IPS-20b (cell line): Measurements from ENCODE around the gene XKR7.
"Not testable (repeated sequence)": the region's sequence is repeated elsewhere in the genome, so short reads cannot be mapped to it uniquely, and the experiment has no call there.

Source experiments
- H3K27ac ChIP-seq: one replicate; pipeline ENCODE4 v1.5.1; 2013; ENCODE audit warnings: low read length
- H3K27me3 ChIP-seq: 2 replicates; pipeline ENCODE4 v1.6.1; 2013; ENCODE audit warnings: mild to moderate bottlenecking, low read length, inconsistent platforms; ENCODE audit not compliant: insufficient read depth
- H3K36me3 ChIP-seq: 2 replicates; pipeline ENCODE4 v1.6.1; 2013; ENCODE audit warnings: low read depth, mild to moderate bottlenecking, inconsistent platforms, low read length, moderate library complexity; ENCODE audit not compliant: insufficient read depth
- H3K4me1 ChIP-seq: 2 replicates; pipeline ENCODE4 v1.6.1; 2013; ENCODE audit warnings: mild to moderate bottlenecking, control low read depth, inconsistent platforms, low read length, moderate library complexity; ENCODE audit not compliant: insufficient read depth
- H3K4me3 ChIP-seq: 2 replicates; pipeline ENCODE4 v1.5.1; 2013; ENCODE audit warnings: mild to moderate bottlenecking, low read length, inconsistent platforms
- H3K9ac ChIP-seq: 2 replicates; pipeline ENCODE4 v1.6.1; 2013; ENCODE audit warnings: low read depth, mild to moderate bottlenecking, inconsistent platforms, low read length, moderate library complexity
- H3K9me3 ChIP-seq: 2 replicates; pipeline ENCODE4 v1.6.1; 2013; ENCODE audit warnings: mild to moderate bottlenecking, low read depth, low read length, inconsistent platforms; ENCODE audit not compliant: insufficient read depth

Gene XKR7, protein sequence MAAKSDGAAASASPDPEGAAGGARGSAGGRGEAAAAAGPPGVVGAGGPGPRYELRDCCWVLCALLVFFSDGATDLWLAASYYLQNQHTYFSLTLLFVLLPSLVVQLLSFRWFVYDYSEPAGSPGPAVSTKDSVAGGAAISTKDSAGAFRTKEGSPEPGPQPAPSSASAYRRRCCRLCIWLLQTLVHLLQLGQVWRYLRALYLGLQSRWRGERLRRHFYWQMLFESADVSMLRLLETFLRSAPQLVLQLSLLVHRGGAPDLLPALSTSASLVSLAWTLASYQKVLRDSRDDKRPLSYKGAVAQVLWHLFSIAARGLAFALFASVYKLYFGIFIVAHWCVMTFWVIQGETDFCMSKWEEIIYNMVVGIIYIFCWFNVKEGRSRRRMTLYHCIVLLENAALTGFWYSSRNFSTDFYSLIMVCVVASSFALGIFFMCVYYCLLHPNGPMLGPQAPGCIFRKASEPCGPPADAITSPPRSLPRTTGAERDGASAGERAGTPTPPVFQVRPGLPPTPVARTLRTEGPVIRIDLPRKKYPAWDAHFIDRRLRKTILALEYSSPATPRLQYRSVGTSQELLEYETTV

GRCh38 chr20:31967830-31968249 is at the start of gene XKR7:
Gene XKR7, plus strand, starts transcription at chr20:31968151. Its CDS starts 25 bp downstream, at chr20:31968176.
- H3K27ac ChIP-seq: no peak within 1 kb of the TSS

GRCh38 chr20:31918466-31919105 is 49.4 kb upstream of the XKR7 start:
- no peaks in the 10 kb centered on the region for H3K27me3 ChIP-seq
- H3K27ac ChIP-seq: no peak overlapping the region
- no peaks in the 10 kb centered on the region for H3K9me3 ChIP-seq

More at GRCh38 chr20:31967830-31968249, at the start of gene XKR7:
- Histone ChIP-seq H3K9me3 (no peaks in the 10 kb centered on the region), H3K4me1 (peaks cover 13% of the 10 kb centered on the region; the same call in 1 of the 2 replicates), H3K4me3 (peak within 1 kb of the TSS; percentile 74), H3K36me3 (no peaks in the 10 kb centered on the region), H3K9ac (peak within 1 kb of the TSS; percentile 26; the same call in 1 of the 2 replicates), H3K27me3 (peaks cover 60% of the 10 kb centered on the region)

GRCh38 chr20:31919410-31920155 is 48.4 kb upstream of the XKR7 start:
- Histone ChIP-seq H3K9me3 (no peaks in the 10 kb centered on the region), H3K4me1 (peaks cover 9% of the 10 kb centered on the region; the same call in 1 of the 2 replicates), H3K9ac (no peak overlapping the region), H3K27ac (no peak overlapping the region), H3K4me3 (no peak overlapping the region), H3K36me3 (no peaks in the 10 kb centered on the region), H3K27me3 (no peaks in the 10 kb centered on the region)

More at GRCh38 chr20:31918466-31919105, 49.4 kb upstream of the XKR7 start:
- Histone ChIP-seq H3K4me1 (peaks cover 14% of the 10 kb centered on the region; the same call in 1 of the 2 replicates), H3K4me3 (no peak overlapping the region), H3K36me3 (no peaks in the 10 kb centered on the region), H3K9ac (no peak overlapping the region)

GRCh38 chr20:31920275-31920855 is 47.6 kb upstream of the XKR7 start:
- Histone ChIP-seq H3K27me3 (no peaks in the 10 kb centered on the region), H3K9ac (no peak overlapping the region), H3K9me3 (no peaks in the 10 kb centered on the region), H3K4me1 (peaks cover 9% of the 10 kb centered on the region; the same call in 1 of the 2 replicates), H3K27ac (no peak overlapping the region), H3K4me3 (no peak overlapping the region), H3K36me3 (no peaks in the 10 kb centered on the region)

GRCh38 chr20:31921480-31921879 is 46.5 kb upstream of the XKR7 start:
- H3K36me3 ChIP-seq, H3K9ac ChIP-seq, H3K27me3 ChIP-seq, H3K4me1 ChIP-seq, H3K4me3 ChIP-seq, H3K9me3 ChIP-seq, H3K27ac ChIP-seq: not testable (repeated sequence)

- no peak overlapping the region for H3K4me3 ChIP-seq
- no peaks in the 10 kb centered on the region for H3K9me3 ChIP-seq
- no peak overlapping the region for H3K9ac ChIP-seq
- no peaks in the 10 kb centered on the region for H3K36me3 ChIP-seq
- H3K27ac ChIP-seq: no peak overlapping the region
- 0 out of 2 replicates have a peak, but pooled peaks cover 4% of the 10 kb centered on the region for H3K27me3 ChIP-seq
- H3K4me1 ChIP-seq: peaks cover 9% of the 10 kb centered on the region; the same call in 1 of the 2 replicates
These were observed 45.8 kb upstream of the XKR7 start for GRCh38 chr20:31922181-31922580.

DNA sequence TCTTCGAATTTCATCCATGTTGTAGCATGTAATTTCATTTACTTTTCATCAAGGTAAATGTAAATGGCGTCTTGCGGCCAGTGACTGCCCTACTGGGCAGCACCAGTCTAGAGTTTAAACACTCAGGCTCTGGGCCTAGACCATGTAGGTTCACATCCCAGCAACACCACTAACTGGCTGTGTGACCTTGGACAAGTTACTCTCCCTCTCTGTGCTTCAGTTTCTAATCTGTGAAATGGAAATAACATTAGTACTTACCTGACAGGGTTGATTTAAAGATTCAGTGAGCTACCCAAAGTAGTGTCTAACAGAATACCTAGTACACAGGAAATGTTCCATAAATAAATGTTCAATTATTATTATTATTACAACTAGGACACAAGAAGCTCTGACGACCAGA is 45.4 kb upstream of the XKR7 start:
- Histone ChIP-seq H3K9me3 (no peaks in the 10 kb centered on the region), H3K4me1 (peaks cover 9% of the 10 kb centered on the region; the same call in 1 of the 2 replicates), H3K9ac (no peak overlapping the region), H3K4me3 (no peak overlapping the region), H3K36me3 (no peaks in the 10 kb centered on the region), H3K27ac (no peak overlapping the region), H3K27me3 (0 out of 2 replicates have a peak, but pooled peaks cover 4% of the 10 kb centered on the region)

GRCh38 chr20:31923388-31924331 is 44.3 kb upstream of the XKR7 start:
- Histone ChIP-seq H3K27ac (no peak overlapping the region), H3K4me1 (peaks cover 9% of the 10 kb centered on the region; the same call in 1 of the 2 replicates), H3K9ac (no peak overlapping the region), H3K4me3 (no peak overlapping the region), H3K27me3 (0 out of 2 replicates have a peak, but pooled peaks cover 4% of the 10 kb centered on the region), H3K36me3 (no peaks in the 10 kb centered on the region), H3K9me3 (no peaks in the 10 kb centered on the region)

- Histone ChIP-seq H3K9ac (no peak overlapping the region), H3K27ac (no peak overlapping the region), H3K27me3 (0 out of 2 replicates have a peak, but pooled peaks cover 4% of the 10 kb centered on the region), H3K4me3 (no peak overlapping the region), H3K36me3 (no peaks in the 10 kb centered on the region), H3K9me3 (no peaks in the 10 kb centered on the region), H3K4me1 (peaks cover 7% of the 10 kb centered on the region; the same call in 1 of the 2 replicates)
These were observed 43.4 kb upstream of the XKR7 start for GRCh38 chr20:31924561-31924960.

DNA sequence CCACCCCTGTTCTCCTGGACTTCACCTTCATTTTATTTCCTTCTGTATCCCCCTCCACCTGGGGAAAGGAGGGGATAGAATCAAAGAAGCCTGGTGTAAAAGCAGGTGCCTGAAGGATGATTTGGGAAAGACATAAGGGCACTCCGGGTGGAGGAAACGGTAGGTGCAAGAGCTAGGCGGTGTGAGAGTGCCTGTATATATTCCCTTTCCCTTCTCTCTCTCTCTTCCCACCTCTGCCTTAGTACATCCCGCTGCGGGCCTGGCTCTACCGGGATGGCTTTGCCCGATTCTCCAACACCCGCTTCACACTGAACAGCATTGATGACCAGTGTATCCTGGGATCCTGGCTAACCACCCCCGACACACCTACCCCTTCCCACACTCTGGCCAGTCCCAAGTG is 42.3 kb upstream of the XKR7 start:
- H3K4me3 ChIP-seq: no peak overlapping the region
- no peaks in the 10 kb centered on the region for H3K36me3 ChIP-seq
- H3K27me3 ChIP-seq: 0 out of 2 replicates have a peak, but pooled peaks cover 4% of the 10 kb centered on the region
- no peaks in the 10 kb centered on the region for H3K4me1 ChIP-seq
- H3K9me3 ChIP-seq: no peaks in the 10 kb centered on the region
- H3K27ac ChIP-seq: no peak overlapping the region
- no peak overlapping the region for H3K9ac ChIP-seq
